ENCODE results near the gene EID1.

DNA sequence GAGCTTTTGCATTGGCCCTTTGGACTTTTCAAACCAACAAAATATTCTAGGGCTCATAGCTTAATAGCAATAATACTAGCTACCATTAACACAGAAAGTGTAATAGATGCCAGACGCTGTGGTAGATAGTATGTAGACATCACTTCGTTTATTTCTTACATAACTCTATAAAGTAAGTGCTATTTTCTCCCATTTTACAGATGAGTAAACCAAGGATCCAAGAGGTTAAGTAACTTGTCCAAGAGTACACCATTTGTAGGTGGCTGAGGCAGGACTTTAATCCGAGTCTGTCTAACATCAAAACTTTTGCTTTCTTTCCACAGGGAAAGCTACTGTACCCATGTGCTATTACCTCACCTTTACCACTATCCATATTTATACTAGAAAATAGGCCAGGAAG is 12.0 kb downstream of the EID1 start:
- TF ChIP-seq, protein P1, sequence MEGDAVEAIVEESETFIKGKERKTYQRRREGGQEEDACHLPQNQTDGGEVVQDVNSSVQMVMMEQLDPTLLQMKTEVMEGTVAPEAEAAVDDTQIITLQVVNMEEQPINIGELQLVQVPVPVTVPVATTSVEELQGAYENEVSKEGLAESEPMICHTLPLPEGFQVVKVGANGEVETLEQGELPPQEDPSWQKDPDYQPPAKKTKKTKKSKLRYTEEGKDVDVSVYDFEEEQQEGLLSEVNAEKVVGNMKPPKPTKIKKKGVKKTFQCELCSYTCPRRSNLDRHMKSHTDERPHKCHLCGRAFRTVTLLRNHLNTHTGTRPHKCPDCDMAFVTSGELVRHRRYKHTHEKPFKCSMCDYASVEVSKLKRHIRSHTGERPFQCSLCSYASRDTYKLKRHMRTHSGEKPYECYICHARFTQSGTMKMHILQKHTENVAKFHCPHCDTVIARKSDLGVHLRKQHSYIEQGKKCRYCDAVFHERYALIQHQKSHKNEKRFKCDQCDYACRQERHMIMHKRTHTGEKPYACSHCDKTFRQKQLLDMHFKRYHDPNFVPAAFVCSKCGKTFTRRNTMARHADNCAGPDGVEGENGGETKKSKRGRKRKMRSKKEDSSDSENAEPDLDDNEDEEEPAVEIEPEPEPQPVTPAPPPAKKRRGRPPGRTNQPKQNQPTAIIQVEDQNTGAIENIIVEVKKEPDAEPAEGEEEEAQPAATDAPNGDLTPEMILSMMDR (IDR thresholded peaks at IDR 0.05; ENCODE audit: insufficient read depth, low read length): no peak
- TF ChIP-seq SPI1 (IDR thresholded peaks at IDR 0.05; ENCODE audit: borderline replicate concordance, low read depth): no peak

Data from HL-60 (cell line).